GM18502 (cell line): ENCODE measurements around the gene CARD10.

Experiments
- ATAC-seq: cut with Tn5 transposase; IDR thresholded peaks from one replicate; pipeline ENCODE4 v1.9.1; 2021; ENCODE audit warnings: mild to moderate bottlenecking; ENCODE audit not compliant: unreplicated experiment, poor library complexity

The CARD10 gene

GRCh38 chr22:37507731-37508130 is 11.5 kb downstream of the CARD10 start:
- no peak for ATAC-seq

- no peak for ATAC-seq
These were observed 13.2 kb downstream of the CARD10 start for GRCh38 chr22:37505989-37506388.

- ATAC-seq = no peak
These were observed 13.7 kb downstream of the CARD10 start for GRCh38 chr22:37505565-37505964.

GRCh38 chr22:37504964-37505363 is 14.3 kb downstream of the CARD10 start:
- no peak for ATAC-seq

GRCh38 chr22:37503850-37504249 is 15.4 kb downstream of the CARD10 start:
- no peak for ATAC-seq

GRCh38 chr22:37503183-37503683 is 16.0 kb downstream of the CARD10 start:
- ATAC-seq = no peak

- no peak for ATAC-seq
These were observed 16.7 kb downstream of the CARD10 start for GRCh38 chr22:37502342-37503182.

- no peak for ATAC-seq
These were observed 17.4 kb downstream of the CARD10 start for GRCh38 chr22:37501610-37502341.

GRCh38 chr22:37500745-37501609 is 18.2 kb downstream of the CARD10 start:
- ATAC-seq = no peak

GRCh38 chr22:37499789-37500540 is 19.2 kb downstream of the CARD10 start:
- no peak for ATAC-seq

GRCh38 chr22:37499027-37499707 is 20.0 kb downstream of the CARD10 start:
- no peak for ATAC-seq

GRCh38 chr22:37498289-37498909 is 20.8 kb downstream of the CARD10 start:
- no peak for ATAC-seq

GRCh38 chr22:37497062-37497599 is 22.1 kb downstream of the CARD10 start:
- ATAC-seq = no peak

- ATAC-seq = no peak
These were observed 22.6 kb downstream of the CARD10 start for GRCh38 chr22:37496651-37497050.

GRCh38 chr22:37493979-37494378 is 25.2 kb downstream of the CARD10 start:
- ATAC-seq = no peak

- ATAC-seq = no peak
These were observed 26.5 kb downstream of the CARD10 start for GRCh38 chr22:37492428-37493344.
